RKO (cell line): Measurements from ENCODE around the gene NAT16.
"Not testable (repeated sequence)": the region's sequence is repeated elsewhere in the genome, so short reads cannot be mapped to it uniquely, and the experiment has no call there.

Experiments
- DNase-seq: peaks from one replicate; pipeline ENCODE4 v3.0.0-alpha.2; 2016; ENCODE audit warnings: low spot score

The NAT16 gene

DNA sequence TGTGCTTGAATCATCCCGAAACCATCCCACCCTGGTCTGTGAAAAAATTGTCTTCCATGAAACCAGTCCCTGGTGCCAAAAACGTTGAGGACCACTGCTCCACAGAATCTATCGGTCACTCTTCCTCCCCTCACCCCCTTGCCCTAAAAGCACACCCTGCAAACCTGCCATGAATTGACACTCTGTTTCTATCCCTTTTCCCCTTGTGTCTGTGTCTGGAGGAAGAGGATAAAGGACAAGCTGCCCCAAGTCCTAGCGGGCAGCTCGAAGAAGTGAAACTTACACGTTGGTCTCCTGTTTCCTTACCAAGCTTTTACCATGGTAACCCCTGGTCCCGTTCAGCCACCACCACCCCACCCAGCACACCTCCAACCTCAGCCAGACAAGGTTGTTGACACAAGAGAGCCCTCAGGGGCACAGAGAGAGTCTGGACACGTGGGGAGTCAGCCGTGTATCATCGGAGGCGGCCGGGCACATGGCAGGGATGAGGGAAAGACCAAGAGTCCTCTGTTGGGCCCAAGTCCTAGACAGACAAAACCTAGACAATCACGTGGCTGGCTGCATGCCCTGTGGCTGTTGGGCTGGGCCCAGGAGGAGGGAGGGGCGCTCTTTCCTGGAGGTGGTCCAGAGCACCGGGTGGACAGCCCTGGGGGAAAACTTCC is 54.0 kb downstream of the NAT16 start:
- DNase-seq: peak; percentile 92

DNA sequence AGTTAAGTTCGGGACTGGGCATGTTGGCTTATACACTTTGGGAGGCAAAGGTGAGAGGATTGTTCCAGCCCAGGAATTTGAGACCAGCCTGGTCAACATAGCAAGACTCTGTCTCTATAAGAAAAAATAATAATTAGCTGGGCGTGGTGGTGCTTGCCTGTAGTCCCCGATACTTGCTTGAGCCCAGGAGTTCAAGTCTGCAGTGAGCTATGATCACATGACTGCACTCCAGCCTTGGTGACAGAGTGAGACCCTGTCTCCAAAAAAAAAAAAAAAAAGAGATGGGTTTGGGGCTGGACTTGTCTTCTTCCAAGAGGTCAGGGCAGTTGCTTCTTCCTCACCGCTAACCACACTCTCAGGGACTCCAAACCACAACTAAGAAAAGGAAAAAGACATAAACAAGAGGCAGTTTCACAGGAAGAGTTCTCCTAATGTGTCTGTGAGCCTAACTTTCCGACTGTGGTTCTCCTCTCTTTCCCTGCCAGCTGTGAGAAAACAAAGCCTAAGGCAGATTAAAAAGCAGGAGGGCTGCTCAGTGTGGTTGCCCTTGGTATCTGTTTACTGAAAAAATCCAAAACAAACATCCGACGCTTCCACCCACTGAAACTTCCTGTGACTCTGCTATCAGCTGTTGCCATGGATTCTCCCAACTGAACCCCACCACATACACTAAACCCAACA is 55.6 kb downstream of the NAT16 start:
- DNase-seq: peak; percentile 78

DNA sequence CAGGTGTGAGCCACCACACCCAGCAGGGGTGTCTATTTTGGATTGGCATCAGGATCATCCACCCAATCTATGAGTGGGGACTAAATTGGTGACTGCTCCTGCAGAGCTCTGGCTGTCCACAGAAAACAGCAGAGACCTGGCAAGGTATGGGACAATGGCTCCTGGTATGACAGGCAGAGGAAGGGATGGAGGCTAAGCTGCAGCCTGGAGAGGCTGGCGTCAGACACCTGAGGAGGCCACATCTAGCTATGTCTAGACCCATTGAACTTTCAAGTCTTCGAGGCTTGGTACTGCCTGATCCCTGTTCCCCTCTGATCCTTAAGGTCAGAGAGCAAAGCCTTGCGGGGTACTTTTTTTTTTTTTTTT is 56.4 kb downstream of the NAT16 start:
- DNase-seq: no peak

DNA sequence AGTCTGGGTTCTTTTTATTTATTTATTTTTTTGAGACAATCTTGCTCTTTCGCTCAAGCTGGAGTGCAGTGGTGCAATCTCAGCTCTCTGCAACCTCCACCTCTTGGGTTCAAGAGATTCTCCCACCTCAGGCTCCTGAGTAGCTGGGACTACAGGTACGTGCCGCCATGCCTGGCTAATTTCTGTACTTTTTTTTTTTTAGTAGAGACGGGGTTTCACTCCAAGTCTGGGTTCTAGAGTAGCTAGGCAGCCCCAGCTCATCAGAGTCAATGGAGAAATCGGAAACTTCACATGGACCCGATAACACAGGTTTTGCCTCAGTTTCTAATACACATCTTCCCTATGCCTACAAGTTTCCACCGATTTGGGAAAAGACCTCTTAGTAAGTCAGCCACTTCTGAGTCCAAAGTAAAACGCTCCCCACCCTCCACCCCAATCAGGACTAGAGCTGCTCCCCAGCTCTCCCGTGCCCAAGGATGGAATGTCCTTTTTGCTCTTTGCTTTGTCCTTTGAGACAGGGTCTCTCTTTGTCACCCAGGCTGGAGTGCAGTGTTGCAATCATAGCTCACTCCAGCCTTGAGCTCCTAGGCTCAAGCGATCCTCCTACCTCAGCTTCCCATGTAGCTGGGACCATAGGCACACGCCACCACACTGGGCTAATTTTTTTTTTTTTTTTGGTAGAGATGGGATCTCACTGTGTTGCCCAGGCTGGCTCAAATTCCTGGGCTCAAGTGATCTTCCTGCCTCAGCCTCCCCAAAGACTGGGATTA is 57.0 kb downstream of the NAT16 start:
- no peak for DNase-seq

DNA sequence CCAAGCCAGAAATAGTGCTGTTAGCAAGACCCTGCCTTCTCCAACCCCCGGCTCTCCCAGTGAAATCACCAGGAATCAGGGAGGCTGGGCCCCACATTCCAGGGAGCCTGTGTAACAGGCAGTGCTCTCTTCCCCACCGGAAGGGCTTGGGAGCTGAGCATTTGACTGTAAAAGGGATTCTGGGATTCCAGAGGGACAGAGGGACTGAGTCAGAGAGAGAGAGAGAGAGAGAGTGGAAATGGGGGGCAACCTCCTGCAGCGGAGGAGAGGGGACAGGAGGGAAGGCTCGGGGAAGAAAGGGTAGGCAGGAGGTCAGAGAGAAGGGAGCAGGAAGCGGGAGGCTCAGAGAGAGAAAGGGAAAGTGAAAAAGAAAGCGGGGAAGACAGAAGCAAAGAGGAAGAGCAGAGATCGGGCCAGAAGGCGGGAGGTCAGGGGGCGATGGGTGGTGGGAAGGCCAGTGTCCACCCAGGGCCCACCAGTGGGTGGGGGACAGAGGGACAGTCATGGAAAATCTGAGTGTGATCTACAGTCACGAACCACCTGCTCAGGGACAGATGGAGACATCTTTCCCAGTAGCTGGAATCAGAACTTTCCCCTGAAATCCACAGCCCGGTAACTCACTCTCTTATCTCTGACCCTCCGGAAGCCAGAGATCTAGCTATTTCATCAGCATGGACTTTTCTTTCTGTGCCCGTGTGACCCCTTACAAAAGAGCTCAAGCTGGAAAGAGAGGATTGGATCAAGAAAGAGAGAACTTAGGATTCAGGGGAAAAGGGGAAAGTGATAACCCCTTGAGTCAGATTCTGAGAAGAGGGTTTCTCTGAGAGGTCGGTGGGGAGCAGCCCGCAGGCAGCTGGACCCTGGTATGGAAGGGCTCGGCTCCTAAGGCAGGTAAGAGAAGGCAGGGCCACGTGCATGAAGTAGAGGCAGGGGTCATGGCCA is 57.8 kb downstream of the NAT16 start:
- DNase-seq: peak; percentile 100

DNA sequence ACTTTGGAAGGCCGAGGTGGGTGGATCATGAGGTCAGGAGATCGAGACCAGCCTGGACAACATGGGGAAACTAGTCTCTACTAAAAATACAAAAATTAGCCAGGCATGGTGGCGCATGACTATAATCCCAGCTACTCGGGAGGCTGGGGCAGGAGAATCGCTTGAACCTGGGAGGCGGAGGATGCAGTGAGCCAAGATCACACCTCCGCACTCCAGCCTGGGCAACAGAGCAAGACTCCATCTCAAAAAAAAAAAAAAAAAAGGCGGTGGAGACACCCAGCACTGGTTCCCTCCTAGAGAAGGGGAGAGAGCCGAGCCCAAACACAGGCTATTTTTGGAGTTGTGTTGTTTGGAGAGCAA is 58.5 kb downstream of the NAT16 start:
- DNase-seq: not testable (repeated sequence)
